ENCODE data around the gene MRPS35. TPM values are rescaled to one million over a fixed set of nuclear protein-coding genes. Genes with fewer than 3 reads are reported as not detected.

Gene MRPS35
- total RNA-seq, 1 donor = 55.7 TPM

DNA sequence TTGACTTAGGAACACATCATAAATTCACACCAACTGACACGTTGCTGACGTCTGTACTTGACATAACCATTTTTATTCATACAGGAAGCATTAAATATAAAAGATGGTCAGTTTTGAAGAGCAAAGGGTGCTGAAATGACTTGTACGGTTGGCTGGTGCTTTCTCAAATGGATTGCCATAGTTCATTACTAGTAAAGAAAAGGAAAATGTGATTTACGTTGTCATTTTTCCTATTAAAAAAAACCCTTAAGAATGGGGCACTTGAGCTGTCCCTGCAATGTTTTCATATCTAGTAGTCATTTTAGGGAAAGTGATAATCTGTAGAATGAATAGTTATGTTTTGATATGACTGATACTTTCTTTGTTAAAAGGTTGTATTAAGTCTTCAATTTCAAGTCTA, 91.9 kb downstream of the MRPS35 start:
- H3K4me3 ChIP-seq (ENCODE audit: low read depth, low read length) = no peak overlapping the region
- DNase-seq (ENCODE audit: low read depth) = no peak
- TF ChIP-seq, protein P1, sequence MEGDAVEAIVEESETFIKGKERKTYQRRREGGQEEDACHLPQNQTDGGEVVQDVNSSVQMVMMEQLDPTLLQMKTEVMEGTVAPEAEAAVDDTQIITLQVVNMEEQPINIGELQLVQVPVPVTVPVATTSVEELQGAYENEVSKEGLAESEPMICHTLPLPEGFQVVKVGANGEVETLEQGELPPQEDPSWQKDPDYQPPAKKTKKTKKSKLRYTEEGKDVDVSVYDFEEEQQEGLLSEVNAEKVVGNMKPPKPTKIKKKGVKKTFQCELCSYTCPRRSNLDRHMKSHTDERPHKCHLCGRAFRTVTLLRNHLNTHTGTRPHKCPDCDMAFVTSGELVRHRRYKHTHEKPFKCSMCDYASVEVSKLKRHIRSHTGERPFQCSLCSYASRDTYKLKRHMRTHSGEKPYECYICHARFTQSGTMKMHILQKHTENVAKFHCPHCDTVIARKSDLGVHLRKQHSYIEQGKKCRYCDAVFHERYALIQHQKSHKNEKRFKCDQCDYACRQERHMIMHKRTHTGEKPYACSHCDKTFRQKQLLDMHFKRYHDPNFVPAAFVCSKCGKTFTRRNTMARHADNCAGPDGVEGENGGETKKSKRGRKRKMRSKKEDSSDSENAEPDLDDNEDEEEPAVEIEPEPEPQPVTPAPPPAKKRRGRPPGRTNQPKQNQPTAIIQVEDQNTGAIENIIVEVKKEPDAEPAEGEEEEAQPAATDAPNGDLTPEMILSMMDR (IDR thresholded peaks at IDR 0.05; ENCODE audit: insufficient read depth, low read depth, low read length) = no peak

DNA sequence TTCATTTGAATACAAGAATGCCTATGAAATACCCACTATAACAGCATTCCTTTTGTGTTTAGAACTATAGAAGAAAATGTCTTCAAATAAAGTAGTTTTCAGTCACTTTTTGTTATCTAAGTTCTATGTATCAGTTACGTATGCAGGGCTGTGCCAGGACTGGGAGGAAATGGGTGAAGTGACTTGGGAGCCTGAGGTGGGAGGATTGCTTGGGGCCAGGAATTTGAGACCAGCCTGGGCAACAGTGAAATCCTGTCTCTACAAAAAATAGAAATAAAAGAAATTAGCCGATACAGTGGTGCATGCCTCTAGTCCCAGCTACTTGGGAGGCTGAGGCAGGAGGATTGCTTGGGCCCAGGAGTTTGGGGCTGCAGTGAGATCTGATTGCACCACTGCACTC, 92.3 kb downstream of the MRPS35 start:
- DNase-seq (ENCODE audit: low read depth) = no peak
- TF ChIP-seq, protein P1 (IDR thresholded peaks at IDR 0.05; ENCODE audit: insufficient read depth, low read depth, low read length) = no peak
- no peak overlapping the region for H3K4me3 ChIP-seq (ENCODE audit: low read depth, low read length)

DNA sequence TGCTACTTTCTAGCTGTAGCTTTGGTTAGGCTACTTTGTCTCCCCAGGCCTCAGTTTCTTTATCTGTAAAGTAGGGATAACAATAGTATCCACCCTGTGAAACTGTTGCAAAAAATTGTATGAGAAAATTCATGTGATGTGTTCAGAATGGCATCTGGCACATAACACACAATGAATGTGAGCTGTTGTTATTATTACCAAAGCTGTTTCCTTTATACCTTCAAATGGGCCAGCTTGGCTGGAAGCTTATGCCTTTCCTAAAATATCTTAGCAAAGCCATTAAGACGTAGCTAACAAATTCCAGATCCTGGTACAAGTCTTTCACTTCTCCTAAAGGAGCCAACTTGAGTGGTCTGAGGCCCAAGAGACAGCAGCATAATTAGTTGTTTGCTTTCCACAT, 94.6 kb downstream of the MRPS35 start:
- no peak for DNase-seq (ENCODE audit: low read depth)
- no peak overlapping the region for H3K4me3 ChIP-seq (ENCODE audit: low read depth, low read length)
- TF ChIP-seq, protein P1 (IDR thresholded peaks at IDR 0.05; ENCODE audit: insufficient read depth, low read depth, low read length) = no peak

Small RNA genes within 50 kb of the gene (small RNA-seq; reads per million reads assigned to genes)
- gene RF00019 = not detected

Other genes starting within 250 kb of the MRPS35 start
- 69.1 and 71.2 TPM in 2 replicates for gene PPFIBP1, start 186.6 kb upstream of the MRPS35 start, total RNA-seq
- 0.86 and 1.3 TPM in 2 replicates for gene REP15, start 14.4 kb upstream of the MRPS35 start, total RNA-seq
- 36.1 and 44.5 TPM in 2 replicates for gene KLHL42, start 69.4 kb downstream of the MRPS35 start, total RNA-seq
- gene MANSC4, start 69.4 kb downstream of the MRPS35 start, total RNA-seq = not detected in 2 replicates

Data from fibroblast of villous mesenchyme (primary cell).